Hematopoietic multipotent progenitor cell treated with erythropoietin and hydrocortisone succinate and interleukin-3 and kit ligand, for 17 days (in vitro differentiated cells): Measurements from ENCODE around the gene ERVW-1.

Source experiments
- DNase-seq: peaks from one replicate; pipeline ENCODE4 v3.0.0-alpha.2; 2015; ENCODE audit warnings: low spot score

ERVW-1 gene

DNA sequence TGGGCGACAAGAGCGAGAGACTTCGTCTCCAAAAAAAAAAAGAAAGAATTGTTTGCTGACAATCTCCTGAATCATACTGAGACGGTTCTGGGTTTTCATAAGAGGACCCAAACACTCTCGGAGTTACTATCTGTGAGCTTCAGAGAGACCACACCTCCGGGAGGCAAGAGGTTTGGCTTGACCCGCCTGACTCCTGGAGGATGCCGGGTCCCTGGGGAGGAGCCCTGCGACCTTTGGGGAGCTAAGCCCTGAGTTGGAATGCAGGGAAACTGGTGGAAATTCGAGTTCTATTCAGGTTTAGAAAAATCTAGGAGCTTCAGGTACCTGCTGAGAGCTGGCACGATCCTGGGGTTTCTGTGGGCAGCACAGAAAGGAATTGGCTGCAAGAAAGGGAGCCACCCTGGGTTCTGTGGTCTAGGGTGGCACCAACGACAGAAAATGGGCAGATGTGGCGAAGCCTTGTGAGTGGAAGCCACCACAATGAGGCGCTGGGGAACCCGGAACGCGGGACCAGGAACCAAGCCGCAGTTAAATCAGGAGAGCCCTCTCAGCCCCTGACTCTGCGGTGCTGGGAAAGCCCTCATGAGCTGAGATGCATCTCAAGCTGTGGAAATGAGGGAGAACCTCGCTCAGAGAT is 52.3 kb downstream of the ERVW-1 start:
- no peak for DNase-seq

- no peak for DNase-seq
These were observed 54.0 kb downstream of the ERVW-1 start for GRCh38 chr7:92423710-92424131.

DNA sequence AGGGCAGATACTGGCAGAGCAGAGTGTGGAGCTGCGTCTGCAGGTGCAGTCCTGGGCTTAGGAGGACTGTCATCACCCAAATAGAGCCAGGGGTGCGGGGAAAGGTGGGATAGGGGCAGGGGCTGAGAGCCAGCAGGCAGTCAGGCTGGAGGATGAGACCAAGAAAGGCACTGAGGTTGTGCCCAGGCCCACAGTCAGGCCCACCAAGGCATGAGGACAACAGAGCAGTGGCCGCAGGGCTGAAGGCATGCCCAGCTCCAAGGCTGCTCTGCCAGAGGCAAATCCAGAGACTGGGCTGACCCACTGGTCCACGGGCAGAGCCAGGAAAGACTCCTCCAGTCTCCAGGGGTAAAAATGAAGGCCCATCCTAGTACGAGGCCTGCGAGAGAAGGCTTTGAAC is 54.8 kb downstream of the ERVW-1 start:
- DNase-seq: no peak

- DNase-seq: no peak
These were observed 55.9 kb downstream of the ERVW-1 start for GRCh38 chr7:92421676-92422435.
